Measurements from ENCODE around the gene NBAS. TPM values are rescaled to one million over a fixed set of nuclear protein-coding genes. Genes with fewer than 3 reads are reported as not detected.

Gene NBAS
- total RNA-seq, 2 experiments from 2014 or later, result 24.4 to 28.8 TPM

- TF ChIP-seq EZH2phosphoT487 (IDR thresholded peaks at IDR 0.05; ENCODE audit: borderline replicate concordance, low read depth, low read length) (no peak), CTCF (conservative IDR thresholded peaks at IDR 0.05; ENCODE audit: low read length) (no peak)
- Histone ChIP-seq H3K9me2 (ENCODE audit: insufficient read depth, low read length) (no peaks in the 10 kb centered on the region), H4K20me1 (ENCODE audit: insufficient read depth, low read length) (no peaks in the 10 kb centered on the region), H3K36me3 (ENCODE audit: insufficient read depth, low read length) (no peaks in the 10 kb centered on the region), H3K9me3 (ENCODE audit: low read length) (0 out of 2 replicates have a peak, but pooled peaks cover 5% of the 10 kb centered on the region), H2AFZ (ENCODE audit: low read length) (no peak overlapping the region), H3K4me3 (ENCODE audit: low read depth, low read length, poor library complexity, severe bottlenecking) (no peak overlapping the region), H3K27ac (ENCODE audit: low read depth, low read length, poor library complexity, severe bottlenecking) (no peak overlapping the region), H3K4me1 (ENCODE audit: insufficient read depth, low read length, poor library complexity, severe bottlenecking) (peaks cover 10% of the 10 kb centered on the region), H3K79me2 (ENCODE audit: insufficient read depth, low read depth, low read length) (no peaks in the 10 kb centered on the region), H3K4me2 (ENCODE audit: low read length) (no peak overlapping the region)
- no peak for DNase-seq (ENCODE audit: low spot score)
- BruUV-seq (replicated peaks), result no TSS peak
- intact Hi-C loops (cut with micrococcal nuclease; ENCODE audit: unreplicated experiment), result no loop called here
- CTCF ChIA-PET (ENCODE audit: unreplicated experiment), result no interaction called here
- POLR2A ChIA-PET, result interaction anchor here (1.5 kb wide), 1 partner anchor 10 kb away, joined by 6 read pairs; no protein-coding TSS in a partner anchor
These were observed 443.6 kb downstream of the NBAS start for GRCh38 chr2:15117409-15118050.

Other genes with a start within 250 kb of the NBAS start
- 40.5 and 42.7 TPM in 2 replicates for gene DDX1, start 30.5 kb upstream of the NBAS start, total RNA-seq (2014; rRNA removed; shearing (Covaris generic))
- gene DDX1, start 30.5 kb upstream of the NBAS start, total RNA-seq (2022), result 85.9 and 91.8 TPM in 2 replicates

All from OCI-LY7 (cell line).